HT-29 (cell line): ENCODE results near the gene ABO. TPM values are rescaled to one million over a fixed set of nuclear protein-coding genes. Genes with fewer than 3 reads are reported as not detected.
"Not testable (repeated sequence)": the region's sequence is repeated elsewhere in the genome, so short reads cannot be mapped to it uniquely, and the experiment has no call there.

Source experiments
- DNase-seq: peaks from one replicate; pipeline ENCODE4 v3.0.0-alpha.2; 2015; ENCODE audit warnings: low spot score
- total RNA-seq: library from RNA; depleted of rRNA; stranded (reverse); fragments of >200 nt; shearing (Covaris generic); gene quantifications from 2 replicates; pipeline ENCODE4 v1.2.3, GENCODE V29; 2014

Gene ABO
- total RNA-seq, 1 experiment from 2014 or later, result 3.1 TPM

- no peak for DNase-seq
These were observed 15.8 kb upstream of the ABO start for GRCh38 chr9:133290751-133291302.

- no peak for DNase-seq
These were observed 11.5 kb upstream of the ABO start for GRCh38 chr9:133286523-133286922.

- DNase-seq, result no peak
These were observed 10.3 kb upstream of the ABO start for GRCh38 chr9:133285252-133285775.

- DNase-seq, result no peak
These were observed 9.4 kb upstream of the ABO start for GRCh38 chr9:133284362-133284761.

GRCh38 chr9:133283255-133284032, 8.4 kb upstream of the ABO start:
- DNase-seq, result not testable (repeated sequence)

- DNase-seq, result no peak
These were observed 7.7 kb upstream of the ABO start for GRCh38 chr9:133282464-133283238.

GRCh38 chr9:133280392-133280791, 5.4 kb upstream of the ABO start:
- DNase-seq, result no peak

GRCh38 chr9:133278161-133279114, 3.4 kb upstream of the ABO start:
- no peak for DNase-seq

- DNase-seq, result no peak
These were observed 2.5 kb upstream of the ABO start for GRCh38 chr9:133277467-133277866.

- DNase-seq, result no peak
These were observed 1.9 kb upstream of the ABO start for GRCh38 chr9:133276923-133277322.

GRCh38 chr9:133276001-133276884, 1.2 kb upstream of the ABO start:
- DNase-seq, result no peak

- no peak for DNase-seq
These were observed 531 bp downstream of the ABO start for GRCh38 chr9:133274236-133275104.

GRCh38 chr9:133273819-133274218, 1.2 kb downstream of the ABO start:
- no peak for DNase-seq

- no peak for DNase-seq
These were observed 1.9 kb downstream of the ABO start for GRCh38 chr9:133273098-133273497.

GRCh38 chr9:133269537-133270362, 5.3 kb downstream of the ABO start:
- no peak for DNase-seq

- not testable (repeated sequence) for DNase-seq
These were observed 5.9 kb downstream of the ABO start for GRCh38 chr9:133269136-133269535.

- no peak for DNase-seq
These were observed 6.5 kb downstream of the ABO start for GRCh38 chr9:133268335-133269056.
